Stomach (tissue), 9 donors: ENCODE measurements around the gene MYD88. TPM values are rescaled to one million over a fixed set of nuclear protein-coding genes. Genes with fewer than 3 reads are reported as not detected.

ENCODE experiments used
- DNase-seq, 2 donors: peaks; one replicate each; pipeline versions ENCODE4 v3.0.0 to v3.0.0-alpha.2; 2013 to 2019
- H3K27ac ChIP-seq, 5 donors: fragments of 200-600 bp in 4 of 5; sonication (generic) in 4 of 5; one replicate each; pipeline ENCODE4 v1.5.1; 2013 to 2019; ENCODE audit warnings: mild to moderate bottlenecking in 1 of 5, moderate library complexity in 1 of 5
- H3K27me3 ChIP-seq, 3 donors: fragments of 200-600 bp; sonication (generic); one replicate each; pipeline ENCODE4 v1.5.1; 2017 to 2019; ENCODE audit warnings: mixed run types in 1 of 3
- H3K36me3 ChIP-seq, 4 donors: fragments of 200-600 bp; sonication (generic); 1 replicate in 3 of 4; 2 replicates in 1 of 4; pipeline ENCODE4 v1.5.1; 2016 to 2019
- H3K4me1 ChIP-seq, 4 donors: fragments of 200-600 bp; sonication (generic); one replicate each; pipeline ENCODE4 v1.5.1; 2016 to 2019
- H3K4me3 ChIP-seq, 4 donors: fragments of 200-600 bp; sonication (generic) in 3 of 4; one replicate each; pipeline ENCODE4 v1.5.1; 2016 to 2019; ENCODE audit warnings: mild to moderate bottlenecking in 1 of 4
- H3K9me3 ChIP-seq, 4 donors: fragments of 200-600 bp; sonication (generic); one replicate each; pipeline ENCODE4 v1.5.1; 2016 to 2019
- CTCF ChIP-seq, 7 experiments: fragments of 450-650 bp in 4 of 7; fragments of 200-600 bp in 3 of 7; sonication (generic) in 3 of 7; IDR thresholded peaks; one replicate each; pipeline ENCODE4 v1.5.1; 2016 to 2019; ENCODE audit warnings: antibody characterized with exemption in 7 of 7, control low read depth in 2 of 7, mild to moderate bottlenecking in 1 of 7
- EP300 ChIP-seq: sonication (generic); formaldehyde crosslinking; IDR thresholded peaks from one replicate; pipeline ENCODE4 v1.6.1; 2017; ENCODE audit warnings: antibody characterized with exemption
- POLR2A ChIP-seq, 4 donors: fragments of 450-650 bp; IDR thresholded peaks; one replicate each; pipeline ENCODE4 v1.6.1; 2016; ENCODE audit warnings: antibody characterized with exemption in 4 of 4, control low read depth in 2 of 4, mild to moderate bottlenecking in 1 of 4, moderate library complexity in 1 of 4
- POLR2AphosphoS5 ChIP-seq, 3 donors: sonication (generic); formaldehyde crosslinking; IDR thresholded peaks; one replicate each; pipeline ENCODE4 v1.6.1; 2016; ENCODE audit warnings: antibody characterized with exemption in 3 of 3
- WGBS, 5 donors: extraction: QIAGEN DNeasy Blood & Tissue Kit in 3 of 5; methylation state at CpG; one replicate each; pipeline versions ENCODE4 v1.1.5 to v1.1.7; 2013 to 2018; 5-methylcytosine and 5-hydroxymethylcytosine counted together
- intact Hi-C: fragments of 100-400 bp; cut with DNase I; formaldehyde crosslinking; loops from one replicate; pipeline ENCODE4 v1.15.1; 2023; ENCODE audit warnings: low total_unique reads
- polyA plus RNA-seq, 3 donors: library from polyadenylated mRNA; stranded (reverse); fragments of 200-250 nt; gene quantifications; one replicate each; pipeline ENCODE4 v1.2.3, GENCODE V29; 2013
- total RNA-seq, 5 donors: library from RNA; depleted of rRNA; stranded (reverse); fragments of >200 nt; gene quantifications; one replicate each; pipeline versions ENCODE4 v1.1.0 to v1.2.3, GENCODE V29; 2014 to 2016
- donor health status: healthy with polysubstance abuse.
- donor health status: Bipolar disorder and iron deficiency.
- donor health status: healthy.

Gene MYD88
- total and polyA plus RNA-seq, 8 donors, result 9.0 to 67.8 (median 31.9) TPM

GRCh38 chr3:38116471-38117162 is 21.8 kb upstream of the MYD88 start:
- no peak for DNase-seq
- intact Hi-C loops, result no loop called here
- TF ChIP-seq CTCF (IDR thresholded peaks at IDR 0.05) (no peak), POLR2A (IDR thresholded peaks at IDR 0.05) (no peak)
- Histone ChIP-seq H3K9me3 (no peaks in the 10 kb centered on the region), H3K27ac (no peak overlapping the region), H3K4me1 (peaks cover 0 to 14% (median 5%) of the 10 kb centered on the region in 4 donors), H3K27me3 (no peaks in the 10 kb centered on the region), H3K4me3 (no peak overlapping the region), H3K36me3 (peaks cover 16 to 34% (median 28%) of the 10 kb centered on the region in 4 donors)
- 83 to 89% (median 83%) methylated on average over 6 to 12 of the region's 12 CpGs for WGBS, 5 donors

- Histone ChIP-seq H3K36me3 (peaks cover 23 to 40% (median 35%) of the 10 kb centered on the region in 4 donors), H3K27ac (no peak overlapping the region), H3K27me3 (no peaks in the 10 kb centered on the region), H3K4me1 (peaks cover 0 to 14% (median 5%) of the 10 kb centered on the region in 4 donors), H3K9me3 (no peaks in the 10 kb centered on the region), H3K4me3 (no peak overlapping the region)
- intact Hi-C loops, result no loop called here
- WGBS, 5 donors, result 39 to 65% (median 61%) methylated on average over 4 to 10 of the region's 10 CpGs
- DNase-seq, result peak; percentile 51 to 59
- TF ChIP-seq POLR2AphosphoS5 (IDR thresholded peaks at IDR 0.05), result peak in 1 of 3 donors; percentile 3
- no peak for TF ChIP-seq CTCF (IDR thresholded peaks at IDR 0.05)
These were observed 21.2 kb upstream of the MYD88 start for GRCh38 chr3:38117163-38117716.

GRCh38 chr3:38117748-38118420 is 20.6 kb upstream of the MYD88 start:
- TF ChIP-seq CTCF (IDR thresholded peaks at IDR 0.05) (peak in 5 of 7 experiments; percentile 55 to 92 (median 68)), EP300 (no peak), POLR2AphosphoS5 (IDR thresholded peaks at IDR 0.05) (peak in 1 of 3 donors; percentile 76)
- Histone ChIP-seq H3K27ac (no peak overlapping the region), H3K36me3 (peaks cover 29 to 46% (median 41%) of the 10 kb centered on the region in 4 donors), H3K4me3 (no peak overlapping the region), H3K4me1 (peaks cover 0 to 14% (median 5%) of the 10 kb centered on the region in 4 donors), H3K9me3 (no peaks in the 10 kb centered on the region), H3K27me3 (no peaks in the 10 kb centered on the region)
- peak; percentile 73 to 86 for DNase-seq
- 36 to 58% (median 50%) methylated on average over 7 to 11 of the region's 11 CpGs for WGBS, 5 donors
- intact Hi-C loops, result no loop called here

GRCh38 chr3:38118421-38119247 is 19.8 kb upstream of the MYD88 start:
- Histone ChIP-seq H3K4me1 (peaks cover 0 to 14% (median 5%) of the 10 kb centered on the region in 4 donors), H3K4me3 (no peak overlapping the region), H3K36me3 (peaks cover 37 to 54% (median 49%) of the 10 kb centered on the region in 4 donors), H3K9me3 (no peaks in the 10 kb centered on the region), H3K27me3 (no peaks in the 10 kb centered on the region), H3K27ac (no peak overlapping the region)
- intact Hi-C loops, result no loop called here
- 84 to 87% (median 85%) methylated on average over 13 of the region's 13 CpGs for WGBS, 5 donors
- no peak for DNase-seq
- TF ChIP-seq POLR2A (IDR thresholded peaks at IDR 0.05), result no peak
- no peak for TF ChIP-seq EP300
- no peak for TF ChIP-seq POLR2AphosphoS5 (IDR thresholded peaks at IDR 0.05)
- no peak for TF ChIP-seq CTCF (IDR thresholded peaks at IDR 0.05)
